ENCODE results near the gene ZBTB7A.

The ZBTB7A gene

DNA sequence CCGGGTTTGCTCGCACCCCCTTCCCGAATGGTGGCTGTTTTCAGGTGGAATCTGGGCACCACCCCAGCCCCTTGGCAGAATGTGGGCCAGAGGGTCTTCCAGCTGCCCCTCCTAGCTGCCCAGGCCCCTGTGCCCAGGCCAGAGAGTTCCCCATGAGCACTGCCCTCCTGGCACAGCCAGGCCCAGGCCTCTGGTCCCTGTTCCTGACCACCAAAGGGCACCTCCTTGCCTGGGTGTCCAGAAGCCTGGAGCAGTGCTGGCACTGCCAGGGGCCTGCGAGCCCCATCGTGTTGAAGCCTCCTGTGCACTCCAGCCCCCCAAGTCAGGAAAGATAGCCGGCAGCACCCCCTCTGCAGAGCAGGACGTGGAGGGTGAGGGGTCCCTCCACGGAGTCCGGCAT is 35.7 kb downstream of the ZBTB7A start:
- no peak for DNase-seq (ENCODE audit: low read depth)
- H3K4me3 ChIP-seq (ENCODE audit: low read depth, low read length), result no peak overlapping the region
- TF ChIP-seq, protein P1, sequence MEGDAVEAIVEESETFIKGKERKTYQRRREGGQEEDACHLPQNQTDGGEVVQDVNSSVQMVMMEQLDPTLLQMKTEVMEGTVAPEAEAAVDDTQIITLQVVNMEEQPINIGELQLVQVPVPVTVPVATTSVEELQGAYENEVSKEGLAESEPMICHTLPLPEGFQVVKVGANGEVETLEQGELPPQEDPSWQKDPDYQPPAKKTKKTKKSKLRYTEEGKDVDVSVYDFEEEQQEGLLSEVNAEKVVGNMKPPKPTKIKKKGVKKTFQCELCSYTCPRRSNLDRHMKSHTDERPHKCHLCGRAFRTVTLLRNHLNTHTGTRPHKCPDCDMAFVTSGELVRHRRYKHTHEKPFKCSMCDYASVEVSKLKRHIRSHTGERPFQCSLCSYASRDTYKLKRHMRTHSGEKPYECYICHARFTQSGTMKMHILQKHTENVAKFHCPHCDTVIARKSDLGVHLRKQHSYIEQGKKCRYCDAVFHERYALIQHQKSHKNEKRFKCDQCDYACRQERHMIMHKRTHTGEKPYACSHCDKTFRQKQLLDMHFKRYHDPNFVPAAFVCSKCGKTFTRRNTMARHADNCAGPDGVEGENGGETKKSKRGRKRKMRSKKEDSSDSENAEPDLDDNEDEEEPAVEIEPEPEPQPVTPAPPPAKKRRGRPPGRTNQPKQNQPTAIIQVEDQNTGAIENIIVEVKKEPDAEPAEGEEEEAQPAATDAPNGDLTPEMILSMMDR (IDR thresholded peaks at IDR 0.05; ENCODE audit: low read depth, low read length), result no peak
- TF ChIP-seq POLR2A (IDR thresholded peaks at IDR 0.05; ENCODE audit: extremely low read depth, insufficient read length) (no peak), MYC (IDR thresholded peaks at IDR 0.05; ENCODE audit: low read depth, low read length) (no peak)
- TF ChIP-seq, protein P2, sequence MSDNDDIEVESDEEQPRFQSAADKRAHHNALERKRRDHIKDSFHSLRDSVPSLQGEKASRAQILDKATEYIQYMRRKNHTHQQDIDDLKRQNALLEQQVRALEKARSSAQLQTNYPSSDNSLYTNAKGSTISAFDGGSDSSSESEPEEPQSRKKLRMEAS (IDR thresholded peaks at IDR 0.05; ENCODE audit: low read depth, low read length), result no peak

DNA sequence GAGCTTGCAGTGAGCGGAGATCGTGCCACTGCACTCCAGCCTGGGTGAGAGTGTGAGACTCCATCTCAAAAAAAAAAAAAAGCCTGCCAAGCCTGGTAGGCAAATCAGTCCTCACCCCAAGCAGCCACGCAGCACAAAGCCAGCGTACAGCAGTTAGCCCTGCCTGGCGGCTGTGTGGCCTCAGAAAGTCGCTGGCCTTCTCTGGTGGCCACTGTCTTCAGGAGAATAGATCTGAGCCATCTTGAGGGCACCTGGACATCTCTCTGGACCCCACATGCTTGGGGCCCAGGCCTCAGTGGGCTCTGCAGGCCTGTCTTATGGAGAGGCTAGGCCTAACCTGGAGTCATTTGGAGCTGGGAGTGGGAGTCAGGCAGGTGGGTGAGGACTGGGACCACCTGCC is 36.1 kb downstream of the ZBTB7A start:
- DNase-seq (ENCODE audit: low read depth), result no peak
- H3K4me3 ChIP-seq (ENCODE audit: low read depth, low read length), result no peak overlapping the region
- TF ChIP-seq MYC (IDR thresholded peaks at IDR 0.05; ENCODE audit: low read depth, low read length), result no peak
- TF ChIP-seq, protein P1 (IDR thresholded peaks at IDR 0.05; ENCODE audit: low read depth, low read length), result no peak
- no peak for TF ChIP-seq POLR2A (IDR thresholded peaks at IDR 0.05; ENCODE audit: extremely low read depth, insufficient read length)
- TF ChIP-seq, protein P2 (IDR thresholded peaks at IDR 0.05; ENCODE audit: low read depth, low read length), result no peak

- no peak overlapping the region for H3K4me3 ChIP-seq (ENCODE audit: low read depth, low read length)
- TF ChIP-seq POLR2A (IDR thresholded peaks at IDR 0.05; ENCODE audit: extremely low read depth, insufficient read length) (no peak), MYC (IDR thresholded peaks at IDR 0.05; ENCODE audit: low read depth, low read length) (no peak)
- TF ChIP-seq, protein P1 (IDR thresholded peaks at IDR 0.05; ENCODE audit: low read depth, low read length), result no peak
- TF ChIP-seq, protein P2 (IDR thresholded peaks at IDR 0.05; ENCODE audit: low read depth, low read length), result no peak
- DNase-seq (ENCODE audit: low read depth), result no peak
These were observed 37.5 kb downstream of the ZBTB7A start for GRCh38 chr19:4029247-4029614.

DNA sequence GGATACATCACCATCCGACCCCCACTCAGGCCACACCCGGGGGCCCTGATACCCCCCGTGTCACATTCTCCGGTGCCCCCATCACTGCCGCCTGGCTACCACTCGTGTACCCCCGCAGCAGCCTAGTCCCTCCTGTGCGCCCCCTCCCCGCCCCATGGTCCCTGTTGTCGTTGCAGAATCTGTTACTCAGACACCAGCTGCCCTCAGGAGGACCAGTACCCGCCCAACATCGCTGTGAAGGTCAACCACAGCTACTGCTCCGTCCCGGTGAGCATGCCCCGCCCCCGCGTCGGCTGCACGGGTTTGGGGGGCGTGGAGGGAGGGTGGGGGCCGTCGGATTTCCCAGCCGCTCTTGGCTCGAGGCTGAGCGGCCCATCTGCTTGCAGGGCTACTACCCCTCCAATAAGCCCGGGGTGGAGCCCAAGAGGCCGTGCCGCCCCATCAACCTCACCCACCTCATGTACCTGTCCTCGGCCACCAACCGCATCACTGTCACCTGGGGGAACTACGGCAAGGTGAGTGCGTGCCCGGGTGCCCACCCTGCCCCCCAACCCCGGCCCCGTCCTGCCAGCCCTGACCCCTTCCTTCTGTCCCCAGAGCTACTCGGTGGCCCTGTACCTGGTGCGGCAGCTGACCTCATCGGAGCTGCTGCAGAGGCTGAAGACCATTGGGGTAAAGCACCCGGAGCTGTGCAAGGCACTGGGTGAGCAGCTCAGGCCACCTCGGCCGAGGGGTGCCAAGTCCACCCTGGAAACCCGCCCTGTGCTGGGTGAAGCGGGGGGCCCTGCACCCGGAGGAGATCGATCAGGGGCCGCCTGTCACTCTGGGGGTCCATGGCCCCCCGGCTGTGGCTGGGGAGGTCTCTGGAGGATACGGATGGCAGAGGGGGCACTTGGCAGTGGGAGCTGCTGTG is 38.1 kb downstream of the ZBTB7A start:
- H3K4me3 ChIP-seq (ENCODE audit: low read depth, low read length), result no peak overlapping the region
- DNase-seq (ENCODE audit: low read depth), result no peak
- TF ChIP-seq, protein P2 (IDR thresholded peaks at IDR 0.05; ENCODE audit: low read depth, low read length), result no peak
- TF ChIP-seq MYC (IDR thresholded peaks at IDR 0.05; ENCODE audit: low read depth, low read length) (no peak), POLR2A (IDR thresholded peaks at IDR 0.05; ENCODE audit: extremely low read depth, insufficient read length) (no peak)
- TF ChIP-seq, protein P1 (IDR thresholded peaks at IDR 0.05; ENCODE audit: low read depth, low read length), result no peak

- H3K4me3 ChIP-seq (ENCODE audit: low read depth, low read length), result no peak overlapping the region
- DNase-seq (ENCODE audit: low read depth), result no peak
- TF ChIP-seq POLR2A (IDR thresholded peaks at IDR 0.05; ENCODE audit: extremely low read depth, insufficient read length) (no peak), MYC (IDR thresholded peaks at IDR 0.05; ENCODE audit: low read depth, low read length) (no peak)
- TF ChIP-seq, protein P2 (IDR thresholded peaks at IDR 0.05; ENCODE audit: low read depth, low read length), result no peak
- TF ChIP-seq, protein P1 (IDR thresholded peaks at IDR 0.05; ENCODE audit: low read depth, low read length), result no peak
These were observed 39.6 kb downstream of the ZBTB7A start for GRCh38 chr19:4027146-4027545.

All from NB4 (cell line).